Stimulated activated CD4-positive, alpha-beta T cell treated with anti-CD3 and anti-CD28 coated beads, Interleukin-15, amount 100 ng/mL, for 24 hours (primary cell): Measurements from ENCODE around the gene ARHGEF12.
"Not testable (repeated sequence)": the region's sequence is repeated elsewhere in the genome, so short reads cannot be mapped to it uniquely, and the experiment has no call there.

ENCODE experiments used
- DNase-seq: peaks from one replicate; pipeline ENCODE4 v3.0.0-alpha.2; 2020

The ARHGEF12 gene

DNA sequence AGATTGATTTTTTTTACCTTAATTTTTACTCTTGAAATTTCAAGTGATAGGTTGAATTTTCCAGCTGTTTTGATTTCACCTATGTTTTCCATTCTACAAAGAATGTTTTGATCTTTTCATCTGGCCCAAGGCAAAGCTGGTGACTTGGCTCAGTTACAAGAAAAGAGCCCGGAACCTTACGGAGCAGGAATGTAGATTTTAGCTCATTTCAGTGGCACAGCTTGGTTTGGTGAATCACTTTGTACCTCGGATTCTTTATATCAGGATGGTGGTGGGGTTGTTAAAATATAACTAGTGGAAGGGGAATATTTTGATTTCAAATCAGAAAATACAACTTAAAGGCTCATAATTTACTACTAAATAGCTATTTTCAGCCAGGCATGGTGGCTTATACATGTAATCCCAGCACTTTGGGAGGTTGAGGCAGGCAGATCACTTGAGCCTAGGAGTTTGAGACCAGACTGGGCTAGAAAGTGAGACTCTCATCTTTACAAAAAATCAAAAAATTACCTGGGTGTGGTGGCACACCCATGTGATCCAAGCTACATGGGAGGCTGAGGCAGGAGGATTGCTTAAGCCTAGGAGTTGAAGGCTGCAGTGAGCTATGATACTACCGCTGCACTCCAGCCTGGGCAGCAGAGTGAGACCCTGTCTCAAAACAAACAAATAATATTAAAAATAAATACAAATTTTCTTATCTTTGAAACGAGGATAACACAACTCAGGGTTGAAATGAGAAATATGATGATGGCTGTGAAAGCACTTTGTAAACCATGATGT, 166.0 kb downstream of the ARHGEF12 start:
- no peak for DNase-seq

DNA sequence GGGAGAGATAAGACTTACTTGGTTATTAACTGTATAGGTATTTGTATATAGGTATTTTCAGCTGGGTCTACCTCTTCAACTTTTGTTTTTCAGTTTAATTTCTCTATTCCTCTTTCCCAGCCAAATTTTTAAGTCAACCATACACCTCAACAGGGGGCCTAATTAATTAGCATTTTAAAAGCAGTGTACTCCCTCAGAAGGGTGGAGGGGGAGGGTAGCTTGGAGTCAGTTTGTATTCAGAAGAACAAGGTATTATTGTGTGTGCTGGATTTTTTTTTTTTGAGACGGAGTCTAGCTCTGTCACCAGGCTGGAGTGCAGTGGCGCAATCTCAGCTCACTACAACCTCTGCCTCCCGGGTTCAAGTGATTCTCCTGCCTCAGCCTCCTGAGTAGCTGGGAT, 167.3 kb downstream of the ARHGEF12 start:
- DNase-seq: not testable (repeated sequence)

DNA sequence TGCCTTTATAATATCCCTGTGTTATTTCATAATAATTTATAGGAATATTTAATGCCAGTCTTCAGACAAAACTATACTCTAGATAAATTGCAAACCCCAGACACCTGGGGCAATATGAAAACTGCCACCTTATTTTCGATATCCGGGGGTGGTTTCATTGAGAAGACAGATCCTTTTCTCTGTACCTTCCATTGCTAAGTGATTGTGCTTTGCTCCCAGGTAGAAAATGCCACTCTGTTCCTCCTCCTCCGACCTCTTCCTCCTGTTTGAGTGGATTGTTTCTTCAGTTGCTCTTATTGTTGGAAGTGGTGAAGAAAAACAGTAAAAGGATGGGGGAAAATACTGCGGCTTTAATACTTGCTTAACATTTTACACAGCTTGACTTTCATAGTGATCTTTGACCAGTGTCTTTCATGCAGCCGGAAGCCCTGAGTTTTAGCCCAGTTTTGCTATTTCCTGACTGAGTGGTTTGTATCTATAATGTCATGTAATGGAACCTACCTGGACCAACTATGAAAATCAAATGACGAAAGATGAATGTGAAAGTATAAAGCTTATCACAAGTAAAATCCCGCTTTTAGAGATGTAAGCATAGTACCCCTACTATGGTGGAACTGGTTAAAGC, 169.7 kb downstream of the ARHGEF12 start:
- DNase-seq: no peak

DNA sequence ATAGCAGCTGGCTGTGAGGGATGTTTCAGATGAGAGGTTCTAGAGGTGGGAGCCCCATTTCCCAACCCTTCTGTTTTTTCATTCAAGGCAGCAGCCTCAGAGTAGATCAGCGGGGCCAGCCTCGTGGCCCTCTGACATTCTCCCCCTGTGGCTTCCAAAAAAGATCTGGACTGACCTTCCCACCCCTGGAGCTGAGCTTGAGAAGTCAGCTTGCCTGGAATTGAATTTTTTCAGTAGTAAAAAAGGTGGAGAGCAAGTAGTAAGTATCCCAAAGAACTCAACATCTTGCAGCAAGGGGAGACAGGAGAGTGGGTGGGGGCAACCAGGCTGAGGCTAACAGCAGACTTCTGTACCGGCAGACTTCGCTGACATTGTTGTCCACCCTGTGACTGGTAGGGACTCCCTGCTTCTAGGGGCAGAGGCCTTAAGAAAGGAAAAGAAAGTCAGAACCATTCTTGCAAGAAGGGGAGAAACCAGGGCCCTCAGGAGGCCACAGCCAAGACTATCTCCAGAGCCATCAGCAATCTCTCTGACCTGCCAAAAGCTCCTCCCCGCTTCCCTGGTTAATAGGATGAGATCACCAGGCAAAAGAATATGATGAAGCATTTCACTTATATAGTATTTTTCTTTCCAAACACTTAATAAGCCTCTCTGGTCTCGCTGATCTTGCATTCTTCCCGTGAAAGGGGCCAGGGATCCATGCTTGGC, 173.3 kb downstream of the ARHGEF12 start:
- DNase-seq: no peak

DNA sequence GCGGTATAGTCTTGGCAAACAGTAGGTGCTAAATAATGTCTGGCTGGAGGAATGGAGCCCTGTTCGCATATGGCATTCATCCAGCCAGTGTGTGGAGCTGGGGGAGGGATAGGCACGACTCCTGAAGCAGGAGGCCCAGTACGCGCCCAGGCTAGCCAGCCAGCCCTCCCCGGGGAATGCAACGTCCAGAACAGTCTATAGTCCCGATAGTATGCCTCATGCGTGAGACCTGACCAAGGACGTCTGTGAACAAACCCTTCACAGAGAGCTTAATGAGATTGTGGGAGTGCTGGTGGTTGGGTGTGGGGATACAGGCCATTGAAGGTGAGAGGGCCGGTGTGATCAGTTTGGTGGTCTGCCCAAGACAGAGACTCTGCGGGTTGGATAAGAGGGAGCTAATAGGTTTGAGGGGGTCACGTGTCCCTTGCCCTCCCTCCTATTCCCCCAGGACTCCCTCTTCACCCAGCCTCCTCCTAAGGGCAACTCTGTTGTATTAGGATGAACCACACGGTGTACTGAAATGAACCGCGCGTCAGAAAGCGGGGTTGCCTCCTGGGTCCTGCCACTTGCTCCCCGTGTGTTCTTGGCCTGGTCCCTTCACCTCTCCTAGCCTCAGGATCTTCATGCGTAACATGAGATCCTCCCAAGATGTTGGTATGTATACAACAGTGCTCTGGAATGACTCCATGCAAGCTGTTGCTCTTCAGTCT, 174.3 kb downstream of the ARHGEF12 start:
- no peak for DNase-seq

DNA sequence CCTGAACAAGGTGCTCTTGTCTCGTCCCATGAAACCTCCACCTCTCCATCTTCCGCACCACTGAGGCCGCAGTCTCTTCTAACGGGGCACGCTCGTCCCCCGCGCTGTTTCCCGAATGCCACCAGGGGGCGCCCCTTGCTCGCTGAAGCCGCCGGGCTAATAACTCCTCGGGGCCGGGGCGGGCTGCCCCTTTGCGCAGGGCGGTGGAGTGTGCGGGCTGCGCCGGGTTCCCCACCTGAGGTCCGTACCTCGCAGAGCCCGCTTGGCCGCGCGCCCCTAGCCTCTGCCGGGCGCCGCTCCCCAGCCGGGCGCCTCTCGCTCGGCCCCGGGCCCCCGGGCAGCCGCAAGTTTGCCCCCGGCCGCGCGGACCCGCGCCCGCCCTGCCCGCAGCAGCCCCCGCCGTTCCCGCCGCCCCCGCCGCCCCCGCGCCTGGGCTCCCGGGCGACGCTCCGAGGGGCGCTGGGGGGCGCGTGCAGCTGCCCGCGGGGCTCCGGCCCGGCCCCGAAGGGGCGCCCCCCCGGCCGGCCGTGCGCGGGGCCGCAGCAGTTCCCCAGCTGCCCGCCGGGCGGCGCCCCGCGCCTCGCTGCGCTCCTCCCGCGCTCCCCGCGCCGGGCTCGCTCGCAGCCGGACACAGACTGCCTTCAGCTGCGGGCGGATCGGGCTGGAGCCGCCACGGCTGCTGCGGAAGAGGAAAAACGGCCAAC, 175.1 kb downstream of the ARHGEF12 start, which contains the start of gene GRIK4:
Gene GRIK4, plus strand, starts transcription at position 633 of the 704 bp plus-strand sequence. CDS start 148,571 bp downstream, outside the sequence.
- DNase-seq: peak; percentile 87

DNA sequence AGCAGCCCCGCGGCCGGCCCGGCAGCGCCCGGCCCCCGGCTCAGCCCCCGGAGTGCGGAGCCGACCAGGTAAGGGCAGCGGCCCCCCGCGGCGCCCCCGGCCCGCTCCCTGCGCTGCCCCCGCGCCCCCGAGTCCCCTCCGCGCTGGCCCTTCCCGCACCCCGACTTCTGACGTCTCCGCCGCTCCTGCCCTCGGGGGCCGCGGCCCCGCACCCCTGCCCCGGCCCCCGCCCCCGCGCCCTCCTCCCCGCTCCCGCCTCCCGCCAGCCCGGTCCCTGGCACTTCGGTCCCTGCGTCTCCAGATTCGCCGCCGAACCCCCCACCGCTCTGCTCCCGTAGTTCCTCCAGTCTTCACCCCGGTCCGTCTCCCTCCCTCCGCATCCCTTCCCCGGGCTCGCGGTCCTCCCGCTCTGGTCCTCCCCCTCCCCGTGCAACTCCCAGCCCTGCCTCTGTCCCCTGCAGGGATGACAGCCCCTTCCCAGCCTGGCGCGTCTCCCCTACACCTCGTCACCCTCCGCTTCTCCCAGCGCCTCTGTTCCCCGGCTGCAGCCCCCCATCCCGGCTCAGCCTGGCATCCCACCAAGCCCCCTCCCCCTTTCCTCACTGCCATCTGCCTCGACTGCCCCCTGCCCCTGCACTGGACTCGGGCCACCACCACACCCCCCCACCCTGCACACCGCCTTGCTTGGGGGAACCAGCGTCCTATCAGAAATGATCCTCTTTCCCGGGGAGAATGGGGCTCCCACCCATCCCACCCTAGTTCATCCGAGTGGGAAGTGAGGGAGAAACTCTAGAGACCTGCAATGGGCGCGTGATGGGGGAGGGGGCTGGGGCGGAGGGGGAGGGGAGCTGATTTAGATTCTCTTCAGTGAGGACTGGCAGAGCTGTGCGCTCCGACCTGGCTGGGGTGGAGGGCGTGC, 175.9 kb downstream of the ARHGEF12 start:
- no peak for DNase-seq

DNA sequence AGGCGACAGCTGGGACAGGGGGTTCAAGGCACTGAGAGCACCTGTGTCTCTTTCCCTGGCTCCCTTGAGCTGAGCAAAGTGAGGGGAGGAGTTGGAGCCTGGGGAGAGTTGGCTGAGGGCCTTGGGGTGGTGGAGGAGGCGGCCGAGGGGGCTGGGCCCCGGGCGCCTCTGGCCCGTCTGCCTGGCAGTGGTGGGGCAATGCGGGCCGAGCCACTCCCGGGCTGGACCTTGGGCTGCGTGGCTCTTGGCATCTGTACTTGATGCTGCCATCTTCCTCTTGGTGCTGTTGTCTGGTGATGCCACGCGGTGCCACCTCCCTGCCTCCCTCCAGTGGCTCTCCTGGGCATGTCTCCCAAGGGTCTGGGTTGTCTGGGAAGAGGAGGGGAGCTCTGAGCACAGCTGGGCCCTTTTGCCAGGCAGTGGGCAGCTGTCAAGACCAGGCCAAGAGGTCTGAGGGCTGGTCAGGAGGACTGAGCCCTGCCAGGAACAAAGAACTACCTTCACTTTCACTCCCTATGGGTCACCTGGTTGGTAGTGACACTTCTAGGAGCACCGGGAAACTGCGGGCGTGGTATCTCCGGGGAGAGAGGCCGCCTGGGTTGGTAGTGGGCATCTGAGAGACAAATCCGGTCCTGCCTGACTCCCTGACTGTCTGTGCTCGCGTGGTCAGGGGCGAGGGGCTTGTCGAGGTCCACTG, 176.7 kb downstream of the ARHGEF12 start:
- DNase-seq: no peak

DNA sequence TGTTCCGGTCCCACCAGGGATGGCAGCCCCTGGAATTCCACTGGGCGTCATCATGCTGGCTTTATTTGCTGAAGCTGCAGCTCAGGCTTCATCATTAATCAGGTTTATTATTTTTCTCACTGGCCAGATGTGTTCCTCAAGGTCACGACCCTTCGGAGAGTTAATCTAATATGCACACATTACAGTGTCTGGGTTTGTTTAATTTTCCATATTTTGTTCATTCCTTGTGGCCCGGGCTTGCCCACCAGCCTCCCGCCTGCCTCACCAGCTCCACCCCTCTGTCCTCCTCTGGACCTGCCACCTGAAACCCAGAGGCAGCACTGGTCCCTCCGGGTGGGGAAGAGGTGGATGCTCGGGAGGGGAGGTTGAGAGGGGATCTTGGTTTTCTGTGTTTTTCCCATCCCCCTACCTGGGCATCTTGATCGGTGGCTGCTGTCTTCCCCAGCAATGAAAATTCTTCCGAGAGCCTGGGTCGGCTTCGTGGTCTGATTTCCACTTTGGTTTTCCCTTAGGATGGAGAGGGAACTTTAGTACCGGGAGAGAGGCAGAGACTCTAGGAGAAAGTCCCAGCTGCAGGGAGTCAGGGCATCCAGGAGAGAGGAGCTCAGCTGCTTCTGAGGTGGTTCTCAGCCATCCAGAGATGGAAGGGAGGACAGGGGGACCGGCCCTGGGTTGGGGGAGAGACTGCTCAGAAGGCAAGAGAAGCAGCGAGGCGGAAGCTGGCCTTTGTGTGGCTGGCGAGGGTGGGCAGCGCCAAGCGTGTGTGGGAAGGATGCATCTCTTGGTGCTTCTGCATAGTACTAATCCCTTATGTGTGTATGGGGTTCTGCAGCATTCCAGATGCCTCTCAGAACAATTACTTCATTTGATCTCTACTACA, 177.5 kb downstream of the ARHGEF12 start:
- DNase-seq: no peak

DNA sequence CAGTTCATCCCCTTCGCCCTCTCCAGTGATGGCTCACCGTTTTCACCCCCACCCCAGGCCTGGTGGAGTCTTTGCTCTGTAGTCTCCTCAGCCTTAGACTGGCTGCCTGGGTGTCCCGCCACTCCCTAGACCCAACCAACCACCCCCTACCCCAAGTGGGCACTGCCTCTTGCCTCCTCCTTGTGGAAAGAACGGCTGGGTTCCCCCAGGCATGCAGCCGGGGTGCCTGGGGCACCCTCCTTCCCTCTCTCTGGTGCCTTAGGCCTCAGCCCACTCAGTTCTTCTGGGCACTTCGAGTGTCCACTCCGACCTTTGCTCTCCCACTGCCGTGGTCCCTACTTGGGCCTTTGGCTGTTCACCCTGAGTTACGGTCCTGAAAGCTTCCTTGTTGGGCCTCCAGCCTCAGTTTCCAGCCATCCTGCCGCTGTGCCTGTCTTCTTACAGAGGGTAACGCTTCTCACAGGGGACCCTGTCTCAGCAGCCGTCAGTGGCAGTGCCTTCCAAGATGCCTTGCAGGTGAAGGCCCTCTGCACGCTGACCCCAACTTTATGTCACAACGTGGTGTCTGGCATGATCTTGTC, 178.4 kb downstream of the ARHGEF12 start:
- no peak for DNase-seq

DNA sequence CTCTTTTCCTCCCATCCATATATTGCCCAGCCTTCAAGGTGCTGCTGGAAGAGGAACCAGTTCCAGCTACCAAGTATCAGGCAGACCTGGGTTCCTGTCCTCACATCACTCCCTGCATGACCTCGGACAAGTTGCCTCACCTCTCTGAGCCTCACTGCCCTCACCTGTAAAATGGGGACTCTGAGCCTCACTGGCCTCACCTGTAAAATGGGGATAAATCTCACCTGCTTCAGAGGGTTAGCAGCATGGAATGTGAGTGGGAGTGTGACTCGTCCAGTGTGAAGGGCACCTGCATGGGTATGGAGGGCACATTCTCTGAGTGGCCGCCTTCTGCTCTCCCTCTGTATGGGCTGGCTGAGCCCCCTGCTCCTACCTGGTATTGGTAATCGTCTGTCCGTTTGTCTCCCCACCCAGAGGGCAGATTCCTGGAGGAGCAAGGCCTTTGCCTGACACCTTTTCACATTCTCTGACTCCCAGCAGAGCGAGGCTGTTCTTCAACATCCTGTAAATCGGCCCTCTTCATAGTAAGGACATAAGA, 179.0 kb downstream of the ARHGEF12 start:
- DNase-seq: no peak

DNA sequence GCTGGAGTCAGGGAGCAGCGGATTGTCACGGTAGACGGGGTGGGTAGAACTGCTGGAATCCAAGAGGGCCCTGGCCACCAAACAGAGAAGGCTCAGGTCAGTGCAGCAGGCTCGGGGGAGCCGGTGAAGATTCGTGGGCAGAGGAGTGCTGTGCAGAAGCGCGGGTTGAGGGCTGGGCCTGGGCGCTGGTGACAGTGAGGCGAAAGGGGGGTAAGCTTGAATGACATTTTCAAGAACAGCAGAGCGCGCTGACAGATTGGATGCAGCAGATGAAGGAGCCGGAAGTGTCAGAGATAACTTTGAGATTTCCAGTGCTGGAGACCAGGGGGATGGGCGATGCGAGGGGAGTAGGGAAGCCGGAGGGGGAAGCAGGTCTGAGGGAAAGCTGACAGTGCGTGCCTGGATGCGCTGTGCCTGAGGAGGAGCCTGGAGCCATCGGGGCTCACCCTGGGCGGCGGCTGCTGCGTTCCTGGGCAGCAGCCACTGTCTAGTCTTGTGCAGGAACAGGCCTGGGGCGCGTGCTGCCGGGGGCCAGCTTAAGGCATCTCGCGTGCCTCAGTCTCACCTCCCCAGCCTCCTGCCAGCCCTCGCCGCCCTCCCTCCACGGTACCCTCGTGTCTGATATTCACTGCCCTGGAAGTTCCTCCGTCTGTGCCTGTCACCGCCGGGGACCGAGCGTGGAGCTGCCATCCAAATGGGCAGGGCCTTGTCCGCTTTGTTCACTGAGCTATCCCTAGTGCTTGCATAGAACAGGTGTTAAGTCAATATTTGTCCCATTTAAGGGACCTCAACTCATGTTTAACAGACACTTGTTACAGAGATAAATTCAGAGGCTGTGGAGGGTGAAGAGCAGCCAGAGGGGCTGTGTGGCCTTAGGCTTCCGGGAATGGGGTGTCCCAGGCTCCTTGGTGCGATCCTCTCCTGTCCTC, 180.5 kb downstream of the ARHGEF12 start:
- DNase-seq: no peak

DNA sequence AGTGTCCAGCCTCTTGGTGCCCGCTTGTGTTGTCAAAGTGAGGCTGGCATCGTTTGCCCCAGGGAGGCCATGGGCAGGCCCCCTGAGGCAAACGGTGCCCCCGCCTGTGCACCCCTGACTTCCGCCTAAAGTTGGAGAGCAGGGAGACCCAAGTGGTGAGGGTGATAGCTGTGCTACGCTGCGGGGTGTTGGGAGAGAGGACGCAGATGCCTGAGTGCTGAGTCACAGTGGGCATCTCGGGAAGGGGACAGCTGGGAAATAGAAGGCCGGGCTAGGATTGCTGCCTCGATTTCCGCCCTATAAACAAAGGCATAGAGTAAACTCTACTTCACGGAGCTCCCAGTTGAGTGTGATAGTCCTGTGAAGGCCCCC, 181.2 kb downstream of the ARHGEF12 start:
- DNase-seq: no peak

DNA sequence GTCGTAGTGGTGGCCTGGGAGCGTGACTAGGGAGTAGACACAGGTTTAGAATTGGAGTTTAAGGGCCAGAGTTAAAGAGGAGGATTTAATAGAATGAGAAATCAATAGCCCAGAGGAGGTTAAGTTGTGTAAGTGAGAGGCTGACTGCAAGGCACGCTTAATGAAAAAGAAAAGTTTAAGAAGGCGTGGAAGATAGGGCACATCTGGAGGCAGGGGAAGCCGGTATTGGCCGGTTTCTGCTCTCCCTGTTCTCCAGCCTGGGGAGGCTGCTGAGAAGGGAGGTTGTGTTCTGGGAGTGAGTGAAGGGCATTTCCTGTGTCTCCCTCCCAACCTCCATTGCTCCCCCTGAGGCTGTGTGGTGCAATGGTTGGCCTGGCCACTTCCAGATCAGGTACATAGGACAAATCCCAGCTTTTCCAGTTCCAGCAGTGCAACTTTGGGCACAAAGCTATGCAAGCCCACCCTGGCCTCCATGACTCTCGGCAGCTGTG, 181.6 kb downstream of the ARHGEF12 start:
- no peak for DNase-seq

DNA sequence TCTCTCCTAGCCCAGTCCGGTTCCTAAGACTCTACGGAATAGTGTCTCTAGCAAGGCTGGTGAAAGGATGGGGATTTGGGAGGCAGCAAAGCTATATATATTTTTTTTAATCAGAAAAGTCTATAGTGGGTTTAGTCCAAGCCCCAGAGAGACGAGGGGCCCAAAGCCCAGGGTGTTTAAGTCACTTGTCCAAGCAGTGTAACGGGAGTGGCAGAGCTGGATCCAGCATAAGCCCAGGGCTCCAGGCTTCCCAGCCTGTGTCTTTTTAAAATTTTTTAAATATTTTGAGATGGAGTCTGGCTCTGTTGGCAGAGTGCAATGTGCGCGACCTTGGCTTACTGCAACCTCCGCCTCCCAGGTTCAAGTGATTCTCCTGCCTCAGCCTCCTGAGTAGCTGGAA, 182.1 kb downstream of the ARHGEF12 start:
- no peak for DNase-seq

DNA sequence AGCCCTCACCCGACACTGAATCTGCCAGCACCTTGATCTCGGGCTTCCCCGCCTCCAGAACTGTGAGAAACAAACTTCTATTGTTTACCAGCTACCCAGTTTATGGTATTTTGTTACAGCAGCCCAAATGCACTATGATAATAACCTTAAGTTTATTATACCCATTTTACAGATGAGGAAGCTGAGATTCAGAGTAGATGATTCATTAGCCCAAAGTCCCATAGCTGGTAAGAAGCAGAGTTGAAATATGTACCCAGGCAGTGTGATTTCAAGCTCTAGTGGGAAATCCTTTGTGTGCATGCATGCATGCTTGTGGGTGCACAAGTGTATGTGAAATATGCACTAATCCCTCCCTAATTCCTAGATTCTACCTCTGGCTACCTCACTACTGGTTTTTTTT, 183.3 kb downstream of the ARHGEF12 start:
- DNase-seq: no peak

DNA sequence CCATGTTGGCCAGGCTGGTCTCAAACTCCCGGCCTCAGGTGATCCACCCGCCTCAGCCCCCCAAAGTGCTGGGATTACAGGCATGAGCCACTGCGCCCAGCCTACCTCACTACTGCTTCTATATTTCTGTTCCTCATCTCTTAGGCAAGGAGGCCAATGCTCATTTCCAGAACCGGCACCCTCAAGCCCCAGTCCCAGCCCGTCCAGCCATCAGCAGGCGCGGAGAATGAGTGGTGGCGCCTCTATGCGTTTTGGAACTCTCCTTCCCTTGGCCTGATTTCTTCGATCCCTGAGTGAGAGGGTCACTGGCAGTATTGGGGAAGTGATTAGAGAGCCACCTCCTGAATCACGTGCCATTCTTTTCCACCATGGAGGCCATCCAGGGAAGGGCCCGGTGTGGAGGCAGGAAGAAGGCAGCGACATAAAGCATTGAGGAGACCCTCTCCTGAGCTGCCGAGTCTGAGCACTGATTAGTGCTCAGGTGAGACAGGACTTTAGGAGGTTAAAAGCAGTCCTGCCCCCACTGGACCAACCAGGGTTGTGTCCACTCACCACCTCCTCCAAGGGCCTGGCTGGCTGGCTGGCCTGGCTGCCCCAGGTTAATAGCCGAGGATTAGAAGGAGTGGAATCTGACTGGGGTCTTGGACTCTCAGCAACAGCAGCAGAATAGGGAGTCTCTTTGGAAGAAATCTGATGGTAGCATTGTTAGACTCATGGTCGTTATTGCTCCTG, 184.0 kb downstream of the ARHGEF12 start:
- DNase-seq: no peak
